Measurements from ENCODE around the gene CNTNAP2.

GRCh38 chr7:147332988-147333387, 1216.4 kb downstream of the CNTNAP2 start:
- no peak for TF ChIP-seq CTCF (conservative IDR thresholded peaks at IDR 0.05; ENCODE audit: low read depth, low read length)
- no peak for TF ChIP-seq EZH2 (IDR thresholded peaks at IDR 0.05; ENCODE audit: borderline replicate concordance, low read depth, low read length, poor library complexity, severe bottlenecking)
